ENCODE data around the gene C9orf78.

- TF ChIP-seq EZH2 (IDR thresholded peaks at IDR 0.05; ENCODE audit: low read length, missing control alignments) (no peak), CTCF (conservative IDR thresholded peaks at IDR 0.05 in 1 of 2, IDR thresholded peaks at IDR 0.05 in 1 of 2; ENCODE audit: low read depth in 1 of 2, low read length in 2 of 2) (no peak)
These were observed 6.1 kb downstream of the C9orf78 start for GRCh38 chr9:129828969-129829368.

Measured in fibroblast of lung (primary cell).